Uterus (tissue), 2 donors: Measurements from ENCODE around the gene TEC.

Source experiments
- CTCF ChIP-seq, 4 experiments: fragments of 200-600 bp in 2 of 4; fragments of 450-650 bp in 2 of 4; sonication (generic) in 2 of 4; IDR thresholded peaks; one replicate each; pipeline ENCODE4 v1.5.1; 2016 to 2019; ENCODE audit warnings: antibody characterized with exemption in 4 of 4, mild to moderate bottlenecking in 2 of 4, moderate library complexity in 1 of 4
- POLR2A ChIP-seq, 2 donors: fragments of 450-650 bp; IDR thresholded peaks; one replicate each; pipeline ENCODE4 v1.6.1; 2016; ENCODE audit warnings: antibody characterized with exemption in 2 of 2, mild to moderate bottlenecking in 1 of 2, moderate library complexity in 1 of 2

GRCh38 chr4:48173056-48173991, 96.3 kb downstream of the TEC start:
- no peak for TF ChIP-seq CTCF (IDR thresholded peaks at IDR 0.05)
- TF ChIP-seq POLR2A (IDR thresholded peaks at IDR 0.05), result no peak
